Measurements from ENCODE around the gene PNPLA2.

Gene PNPLA2

DNA sequence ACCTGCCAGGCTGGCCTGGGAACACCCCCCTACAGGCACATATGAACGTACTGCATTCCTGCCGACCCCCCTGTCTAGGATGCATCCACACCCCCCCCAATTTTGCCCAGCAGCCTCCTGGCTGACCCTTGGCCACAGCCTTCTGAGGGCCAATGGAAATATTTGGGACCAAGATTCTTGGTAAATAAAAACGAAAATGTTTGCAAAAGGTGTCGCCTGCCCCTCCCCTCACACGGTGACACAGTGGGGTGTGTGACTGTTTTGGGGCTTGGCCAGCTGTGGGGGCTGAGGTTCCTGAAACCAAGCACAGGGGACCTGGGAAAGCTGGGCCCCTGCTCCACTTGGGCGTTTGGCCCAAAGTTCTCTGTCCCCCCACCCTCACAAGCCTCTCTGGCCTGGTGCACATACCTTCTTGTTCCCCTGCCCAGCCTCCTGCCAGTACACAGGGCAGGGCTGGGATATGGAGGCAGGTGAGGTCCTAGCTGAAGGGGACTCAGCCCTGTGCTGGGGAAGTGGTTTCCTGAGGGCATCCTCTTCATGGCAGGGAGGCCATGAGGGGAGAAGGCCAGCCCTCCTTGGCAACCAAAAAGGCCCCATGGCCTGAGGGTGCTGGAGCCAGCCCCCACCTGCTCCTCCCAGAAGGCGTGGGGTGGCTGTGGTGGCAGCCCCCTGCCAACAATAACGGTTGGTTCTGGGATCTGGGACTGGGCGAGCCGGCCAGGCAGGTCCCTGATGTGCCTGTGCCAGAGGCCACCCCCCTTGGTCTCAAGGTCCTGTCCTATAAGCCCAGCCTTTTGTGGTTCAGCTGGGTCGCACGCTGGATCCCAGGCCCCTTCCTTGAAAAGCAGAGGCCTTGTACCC, 6.9 kb downstream of the PNPLA2 start:
- in situ Hi-C loops (cut with MboI; ENCODE audit: low sequenced_read_pairs, unreplicated experiment): no loop called here
- no peak for DNase-seq (ENCODE audit: low spot score)
- TF ChIP-seq, protein P1, sequence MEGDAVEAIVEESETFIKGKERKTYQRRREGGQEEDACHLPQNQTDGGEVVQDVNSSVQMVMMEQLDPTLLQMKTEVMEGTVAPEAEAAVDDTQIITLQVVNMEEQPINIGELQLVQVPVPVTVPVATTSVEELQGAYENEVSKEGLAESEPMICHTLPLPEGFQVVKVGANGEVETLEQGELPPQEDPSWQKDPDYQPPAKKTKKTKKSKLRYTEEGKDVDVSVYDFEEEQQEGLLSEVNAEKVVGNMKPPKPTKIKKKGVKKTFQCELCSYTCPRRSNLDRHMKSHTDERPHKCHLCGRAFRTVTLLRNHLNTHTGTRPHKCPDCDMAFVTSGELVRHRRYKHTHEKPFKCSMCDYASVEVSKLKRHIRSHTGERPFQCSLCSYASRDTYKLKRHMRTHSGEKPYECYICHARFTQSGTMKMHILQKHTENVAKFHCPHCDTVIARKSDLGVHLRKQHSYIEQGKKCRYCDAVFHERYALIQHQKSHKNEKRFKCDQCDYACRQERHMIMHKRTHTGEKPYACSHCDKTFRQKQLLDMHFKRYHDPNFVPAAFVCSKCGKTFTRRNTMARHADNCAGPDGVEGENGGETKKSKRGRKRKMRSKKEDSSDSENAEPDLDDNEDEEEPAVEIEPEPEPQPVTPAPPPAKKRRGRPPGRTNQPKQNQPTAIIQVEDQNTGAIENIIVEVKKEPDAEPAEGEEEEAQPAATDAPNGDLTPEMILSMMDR (IDR thresholded peaks at IDR 0.05; ENCODE audit: borderline replicate concordance, control extremely low read depth, extremely low read depth, insufficient read depth, missing control alignments): no peak

DNA sequence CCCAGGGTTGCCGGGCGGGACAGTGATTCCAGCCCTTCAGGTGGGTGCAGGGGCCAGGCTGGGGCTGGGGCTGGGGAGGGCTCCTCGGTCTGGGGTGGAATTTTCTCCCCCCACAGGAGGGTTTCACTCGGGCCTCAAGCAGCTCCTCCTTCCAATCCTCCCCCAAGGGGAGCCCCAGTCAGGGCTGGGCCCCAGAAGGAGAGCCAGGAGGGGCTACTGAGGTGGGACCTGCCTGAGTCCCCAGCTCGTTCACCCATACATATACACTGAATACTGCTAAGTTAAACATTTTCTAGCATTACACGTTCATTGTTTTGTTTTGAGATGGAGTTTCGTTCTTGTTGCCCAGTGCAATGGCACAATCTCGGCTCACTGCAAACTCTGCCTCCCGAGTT, 7.5 kb downstream of the PNPLA2 start:
- TF ChIP-seq, protein P1 (IDR thresholded peaks at IDR 0.05; ENCODE audit: borderline replicate concordance, control extremely low read depth, extremely low read depth, insufficient read depth, missing control alignments): no peak
- in situ Hi-C loops (cut with MboI; ENCODE audit: low sequenced_read_pairs, unreplicated experiment): no loop called here
- DNase-seq (ENCODE audit: low spot score): no peak

- DNase-seq (ENCODE audit: low spot score): no peak
- TF ChIP-seq, protein P1 (IDR thresholded peaks at IDR 0.05; ENCODE audit: borderline replicate concordance, control extremely low read depth, extremely low read depth, insufficient read depth, missing control alignments): no peak
- in situ Hi-C loops (cut with MboI; ENCODE audit: low sequenced_read_pairs, unreplicated experiment): no loop called here
Measured at GRCh38 chr11:826836-827145, 8.1 kb downstream of the PNPLA2 start.

DNA sequence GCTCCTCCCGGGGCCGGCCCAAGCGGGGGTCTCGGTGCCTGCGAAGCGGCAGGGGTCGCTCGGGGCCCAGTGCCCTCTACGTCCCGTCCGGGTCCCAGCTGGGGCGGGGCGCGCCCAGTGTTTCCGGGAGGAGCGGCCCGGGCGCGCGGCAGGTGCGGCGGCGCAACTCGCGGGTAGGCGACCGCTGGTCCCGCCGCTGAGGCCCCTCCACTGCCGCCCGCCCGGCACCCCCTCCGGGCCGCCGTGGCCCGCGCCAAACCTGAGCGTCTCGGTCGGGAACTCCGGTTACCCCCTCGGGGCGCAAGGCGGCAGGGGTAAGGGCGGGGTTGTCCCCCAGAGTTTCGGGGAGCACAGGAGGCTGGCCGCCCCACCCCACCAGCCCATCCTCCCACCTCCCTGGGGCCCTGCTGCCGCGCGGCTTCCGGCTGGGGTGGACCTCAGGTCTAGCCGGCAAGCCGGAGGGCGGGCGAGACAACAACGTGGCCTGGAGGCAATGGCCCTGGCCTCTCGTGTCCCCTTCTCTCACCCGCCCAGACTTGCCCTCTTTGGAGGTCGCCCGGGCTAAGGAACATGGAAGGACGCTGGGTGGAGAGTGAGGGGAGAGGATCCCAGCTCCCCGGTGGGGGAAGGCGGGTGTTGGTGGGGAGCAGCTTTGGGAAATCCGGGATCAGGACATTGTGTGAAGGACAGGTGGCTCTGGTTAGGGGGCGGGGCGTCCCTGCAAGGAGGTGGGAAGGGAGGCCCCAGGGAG, 8.6 kb downstream of the PNPLA2 start:
- in situ Hi-C loops (cut with MboI; ENCODE audit: low sequenced_read_pairs, unreplicated experiment): no loop called here
- TF ChIP-seq, protein P1 (IDR thresholded peaks at IDR 0.05; ENCODE audit: borderline replicate concordance, control extremely low read depth, extremely low read depth, insufficient read depth, missing control alignments): no peak
- DNase-seq (ENCODE audit: low spot score): peak; percentile 83

GRCh38 chr11:827897-828192, 9.1 kb downstream of the PNPLA2 start, which contains the start of gene CRACR2B:
TSS of gene CRACR2B (plus strand) at chr11:827919. CDS start at chr11:828608, 689 bp downstream.
- TF ChIP-seq, protein P1 (IDR thresholded peaks at IDR 0.05; ENCODE audit: borderline replicate concordance, control extremely low read depth, extremely low read depth, insufficient read depth, missing control alignments): no peak
- in situ Hi-C loops (cut with MboI; ENCODE audit: low sequenced_read_pairs, unreplicated experiment): no loop called here
- DNase-seq (ENCODE audit: low spot score): no peak

DNA sequence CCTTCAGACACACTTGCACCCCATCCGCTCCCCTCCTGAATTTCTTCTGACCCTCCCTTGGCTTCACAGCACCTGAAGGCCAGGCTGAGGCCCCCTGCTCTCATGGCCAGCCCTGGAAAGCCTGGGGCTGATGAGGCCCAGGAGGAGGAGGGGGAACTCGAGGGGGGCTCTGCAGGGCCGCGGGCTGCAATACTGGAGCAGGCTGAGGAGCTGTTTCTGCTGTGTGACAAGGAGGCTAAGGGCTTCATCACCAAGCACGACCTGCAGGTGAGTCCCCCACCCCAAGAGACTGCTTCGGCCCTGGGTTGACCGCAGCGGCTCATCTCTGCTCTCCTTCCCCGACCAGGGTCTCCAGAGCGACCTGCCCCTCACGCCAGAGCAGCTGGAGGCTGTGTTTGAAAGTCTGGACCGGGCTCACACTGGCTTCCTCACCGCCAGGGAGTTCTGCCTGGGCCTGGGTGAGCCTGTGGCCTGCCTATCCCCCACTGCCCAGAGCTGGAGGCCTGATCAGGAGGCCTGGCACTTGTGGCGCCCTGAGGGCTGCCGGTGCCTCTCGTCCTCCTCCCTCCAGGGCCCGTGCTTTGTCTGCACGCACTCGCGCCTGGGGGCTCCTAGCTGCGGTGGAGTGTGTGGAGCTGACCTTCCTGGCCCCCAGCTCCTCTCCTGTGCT, 9.9 kb downstream of the PNPLA2 start:
- in situ Hi-C loops (cut with MboI; ENCODE audit: low sequenced_read_pairs, unreplicated experiment): no loop called here
- TF ChIP-seq, protein P1 (IDR thresholded peaks at IDR 0.05; ENCODE audit: borderline replicate concordance, control extremely low read depth, extremely low read depth, insufficient read depth, missing control alignments): no peak

More for the DNA sequence above, 9.9 kb downstream of the PNPLA2 start:
- no peak for DNase-seq (ENCODE audit: low spot score)

Data from GM13976 (cell line).